Loucy (cell line): ENCODE data around the gene TMEM243.

ENCODE experiments used
- CTCF ChIP-seq: fragments of 200-600 bp; sonication (generic); conservative IDR thresholded peaks from 2 replicates; pipeline ENCODE4 v1.5.1; 2014; ENCODE audit warnings: mild to moderate bottlenecking, antibody characterized with exemption, low read length
- EZH2phosphoT487 ChIP-seq: fragments of 200-600 bp; IDR thresholded peaks from 2 replicates; pipeline ENCODE4 v1.6.1; 2018; ENCODE audit warnings: antibody characterized with exemption, mild to moderate bottlenecking, moderate library complexity, borderline replicate concordance

GRCh38 chr7:87193912-87194311 lies 25.6 kb downstream of the TMEM243 start:
- TF ChIP-seq CTCF (no peak), EZH2phosphoT487 (no peak)
